Measurements from ENCODE around the gene ZNF585A.

Gene ZNF585A

GRCh38 chr19:37172368-37173366 is at the start of gene ZNF585A:
TSS of gene ZNF585A (minus strand) at chr19:37172695. CDS start at chr19:37169910, 2,785 bp downstream.
- peak within 1 kb of the TSS; percentile 77 for H3K4me3 ChIP-seq (ENCODE audit: low read depth, low read length)
- DNase-seq (ENCODE audit: low read depth) = peak; percentile 95
- TF ChIP-seq CTCF (IDR thresholded peaks at IDR 0.05; ENCODE audit: low read depth, low read length, missing control alignments) = peak; percentile 41
- in situ Hi-C loops (cut with HindIII; ENCODE audit: low sequenced_read_pairs) = loop anchor here (5.0 kb wide), 1 partner anchor 60 kb away; no protein-coding TSS in a partner anchor

- no peak for TF ChIP-seq CTCF (IDR thresholded peaks at IDR 0.05; ENCODE audit: low read depth, low read length, missing control alignments)
- no peak overlapping the region for H3K4me3 ChIP-seq (ENCODE audit: low read depth, low read length)
- no peak for DNase-seq (ENCODE audit: low read depth)
- in situ Hi-C loops (cut with HindIII; ENCODE audit: low sequenced_read_pairs) = no loop called here
These were observed 48.6 kb upstream of the ZNF585A start for GRCh38 chr19:37221136-37221535.

- no peak for DNase-seq (ENCODE audit: low read depth)
- TF ChIP-seq CTCF (IDR thresholded peaks at IDR 0.05; ENCODE audit: low read depth, low read length, missing control alignments) = no peak
- H3K4me3 ChIP-seq (ENCODE audit: low read depth, low read length) = no peak overlapping the region
- in situ Hi-C loops (cut with HindIII; ENCODE audit: low sequenced_read_pairs) = no loop called here
These were observed 47.9 kb upstream of the ZNF585A start for GRCh38 chr19:37220383-37220782.

GRCh38 chr19:37218592-37218935 is 46.1 kb upstream of the ZNF585A start:
- no peak for TF ChIP-seq CTCF (IDR thresholded peaks at IDR 0.05; ENCODE audit: low read depth, low read length, missing control alignments)
- in situ Hi-C loops (cut with HindIII; ENCODE audit: low sequenced_read_pairs) = no loop called here
- peak overlapping the region; percentile 63 for H3K4me3 ChIP-seq (ENCODE audit: low read depth, low read length)
- DNase-seq (ENCODE audit: low read depth) = no peak

GRCh38 chr19:37217775-37218591 is 45.5 kb upstream of the ZNF585A start, which contains the start of gene ZNF383:
TSS of gene ZNF383 (plus strand) at chr19:37218214. CDS start at chr19:37230454, 12,240 bp downstream.
- peak; percentile 73 for DNase-seq (ENCODE audit: low read depth)
- in situ Hi-C loops (cut with HindIII; ENCODE audit: low sequenced_read_pairs) = no loop called here
- H3K4me3 ChIP-seq (ENCODE audit: low read depth, low read length) = peak within 1 kb of the TSS; percentile 63
- no peak for TF ChIP-seq CTCF (IDR thresholded peaks at IDR 0.05; ENCODE audit: low read depth, low read length, missing control alignments)

- in situ Hi-C loops (cut with HindIII; ENCODE audit: low sequenced_read_pairs) = no loop called here
- DNase-seq (ENCODE audit: low read depth) = no peak
- no peak for TF ChIP-seq CTCF (IDR thresholded peaks at IDR 0.05; ENCODE audit: low read depth, low read length, missing control alignments)
- H3K4me3 ChIP-seq (ENCODE audit: low read depth, low read length) = peak overlapping the region; percentile 63
These were observed 44.9 kb upstream of the ZNF585A start for GRCh38 chr19:37217480-37217774.
